Natural killer cell (primary cell): ENCODE measurements around the gene DNAJC3. TPM values are rescaled to one million over a fixed set of nuclear protein-coding genes. Genes with fewer than 3 reads are reported as not detected.

Experiments
- ATAC-seq, 3 donors: fragments of 150-1000 bp in 2 of 3; fragments of 200-7000 bp in 1 of 3; cut with Tn5 transposase; 1 replicate in 1 of 3; 2 replicates in 2 of 3; pipeline ENCODE4 v1.10.0; 2021; ENCODE audit warnings: mild to moderate bottlenecking in 2 of 3, moderate library complexity in 2 of 3
- DNase-seq, 2 donors: peaks; one replicate each; pipeline versions ENCODE4 v3.0.0 to v3.0.0-alpha.2; 2013 to 2021; ENCODE audit warnings: mixed read lengths in 1 of 2
- H3K27ac ChIP-seq: one replicate; pipeline ENCODE4 v1.5.1; 2013; ENCODE audit warnings: mild to moderate bottlenecking, low read length
- H3K27me3 ChIP-seq: one replicate; pipeline ENCODE4 v1.6.1; 2013; ENCODE audit warnings: low read length; ENCODE audit not compliant: control insufficient read depth, insufficient read depth
- H3K36me3 ChIP-seq: one replicate; pipeline ENCODE4 v1.6.1; 2013; ENCODE audit warnings: low read length; ENCODE audit not compliant: control insufficient read depth, insufficient read depth
- H3K4me1 ChIP-seq: one replicate; pipeline ENCODE4 v1.6.1; 2013; ENCODE audit warnings: low read length; ENCODE audit not compliant: control insufficient read depth, insufficient read depth
- H3K4me3 ChIP-seq: one replicate; pipeline ENCODE4 v1.5.1; 2013; ENCODE audit warnings: low read length
- H3K9me3 ChIP-seq: one replicate; pipeline ENCODE4 v1.6.1; 2013; ENCODE audit warnings: low read length; ENCODE audit not compliant: control insufficient read depth, insufficient read depth
- H3K27ac Mint-ChIP-seq, 2 donors: one replicate each; pipeline ENCODE4 v1.8.0; 2022; ENCODE audit warnings: mild to moderate bottlenecking in 2 of 2, mixed read lengths in 2 of 2, moderate library complexity in 1 of 2
- H3K27me3 Mint-ChIP-seq, 2 donors: one replicate each; pipeline ENCODE4 v1.8.0; 2022; ENCODE audit warnings: low read depth in 2 of 2, mixed read lengths in 2 of 2
- H3K36me3 Mint-ChIP-seq: one replicate; pipeline ENCODE4 v1.8.0; 2022; ENCODE audit warnings: mixed read lengths
- H3K4me1 Mint-ChIP-seq, 2 donors: one replicate each; pipeline ENCODE4 v1.8.0; 2022; ENCODE audit warnings: mixed read lengths in 2 of 2
- H3K4me3 Mint-ChIP-seq: one replicate; pipeline ENCODE4 v1.8.0; 2022; ENCODE audit warnings: mild to moderate bottlenecking, moderate library complexity, mixed read lengths
- H3K9me3 Mint-ChIP-seq, 2 donors: one replicate each; pipeline ENCODE4 v1.8.0; 2022; ENCODE audit warnings: mixed read lengths in 2 of 2
- WGBS: methylation state at CpG from one replicate; pipeline ENCODE4 v1.1.7; 2013; ENCODE audit warnings: missing lambda C conversion rate; ENCODE audit not compliant: insufficient coverage; 5-methylcytosine and 5-hydroxymethylcytosine counted together
- intact Hi-C: fragments of 100-400 bp; cut with micrococcal nuclease; formaldehyde crosslinking; loops from one replicate; pipeline ENCODE4 v1.14.2; 2022
- total RNA-seq, 4 donors: library from RNA; stranded (reverse); fragments of 120-200 nt in 1 of 4; gene quantifications; one replicate each; pipeline versions ENCODE4 v1.2.3 to v1.2.4, GENCODE V29; 2013 to 2022
- TF ChIP-seq, protein P1 (sequence below): fragments of 200-600 bp; IDR thresholded peaks from one replicate; pipeline ENCODE4 v1.8.0; 2022; ENCODE audit warnings: antibody characterized with exemption

DNAJC3 gene
- total RNA-seq, 3 donors from 2014 or later (not counting 1 experiment from before 2014, with no cell fraction given), result 26.5 to 38.1 (median 29.0) TPM

DNA sequence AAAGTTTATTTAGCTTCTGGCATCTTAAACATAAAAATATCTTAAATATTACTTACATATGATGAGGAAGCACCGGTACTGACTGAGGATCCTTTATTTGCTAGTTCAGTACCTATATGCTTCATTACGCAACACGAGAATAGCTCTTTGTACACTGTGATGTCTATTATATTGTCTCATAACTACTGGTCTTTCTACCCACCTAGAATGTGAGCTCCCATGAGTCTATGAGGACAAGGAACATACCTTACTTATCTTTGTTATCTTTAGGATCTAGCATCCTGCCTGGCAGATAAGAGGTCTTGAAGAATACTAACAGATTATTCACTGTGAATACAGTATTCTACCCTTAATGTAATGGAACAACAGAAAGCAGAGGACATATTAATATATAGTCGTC lies 124.9 kb downstream of the DNAJC3 start:
- Mint-ChIP-seq H3K27ac (no peak overlapping the region), H3K27me3 (peaks cover 4 to 29% of the 10 kb centered on the region in 2 donors), H3K4me3 (no peak overlapping the region), H3K36me3 (peaks cover 7% of the 10 kb centered on the region), H3K4me1 (no peaks in the 10 kb centered on the region), H3K9me3 (peaks cover 0 to 2% of the 10 kb centered on the region in 2 donors)
- 100% methylated on average over 4 of the region's 4 CpGs for WGBS
- Histone ChIP-seq H3K4me1 (no peaks in the 10 kb centered on the region), H3K4me3 (no peak overlapping the region), H3K27me3 (peaks cover 2% of the 10 kb centered on the region), H3K9me3 (no peaks in the 10 kb centered on the region), H3K27ac (no peak overlapping the region), H3K36me3 (no peaks in the 10 kb centered on the region)
- ATAC-seq, result no peak
- no peak for DNase-seq
- TF ChIP-seq, protein P1, sequence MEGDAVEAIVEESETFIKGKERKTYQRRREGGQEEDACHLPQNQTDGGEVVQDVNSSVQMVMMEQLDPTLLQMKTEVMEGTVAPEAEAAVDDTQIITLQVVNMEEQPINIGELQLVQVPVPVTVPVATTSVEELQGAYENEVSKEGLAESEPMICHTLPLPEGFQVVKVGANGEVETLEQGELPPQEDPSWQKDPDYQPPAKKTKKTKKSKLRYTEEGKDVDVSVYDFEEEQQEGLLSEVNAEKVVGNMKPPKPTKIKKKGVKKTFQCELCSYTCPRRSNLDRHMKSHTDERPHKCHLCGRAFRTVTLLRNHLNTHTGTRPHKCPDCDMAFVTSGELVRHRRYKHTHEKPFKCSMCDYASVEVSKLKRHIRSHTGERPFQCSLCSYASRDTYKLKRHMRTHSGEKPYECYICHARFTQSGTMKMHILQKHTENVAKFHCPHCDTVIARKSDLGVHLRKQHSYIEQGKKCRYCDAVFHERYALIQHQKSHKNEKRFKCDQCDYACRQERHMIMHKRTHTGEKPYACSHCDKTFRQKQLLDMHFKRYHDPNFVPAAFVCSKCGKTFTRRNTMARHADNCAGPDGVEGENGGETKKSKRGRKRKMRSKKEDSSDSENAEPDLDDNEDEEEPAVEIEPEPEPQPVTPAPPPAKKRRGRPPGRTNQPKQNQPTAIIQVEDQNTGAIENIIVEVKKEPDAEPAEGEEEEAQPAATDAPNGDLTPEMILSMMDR, result no peak
- intact Hi-C loops, result no loop called here

DNA sequence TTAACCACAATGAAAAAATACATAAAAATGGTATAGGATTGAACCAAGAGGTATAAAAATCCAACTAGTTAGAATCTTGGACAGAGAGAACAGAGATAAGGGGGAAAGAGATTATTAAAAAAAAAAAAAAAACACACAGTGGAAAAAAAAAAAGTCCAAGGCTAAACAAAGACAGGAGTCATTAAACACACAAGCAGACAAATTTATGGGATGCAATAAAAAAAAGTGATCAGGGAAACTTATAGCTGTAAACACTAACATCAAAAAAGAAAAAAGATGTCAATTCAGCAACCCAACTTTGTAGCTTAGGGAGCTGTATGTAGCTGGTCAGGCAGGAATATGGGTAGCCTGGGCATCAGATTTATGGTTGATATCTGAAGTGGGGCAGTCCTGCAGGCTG lies 129.0 kb downstream of the DNAJC3 start:
- Histone ChIP-seq H3K9me3 (no peaks in the 10 kb centered on the region), H3K27me3 (peaks cover 2% of the 10 kb centered on the region), H3K4me3 (no peak overlapping the region), H3K36me3 (no peaks in the 10 kb centered on the region), H3K4me1 (no peaks in the 10 kb centered on the region), H3K27ac (no peak overlapping the region)
- no peak overlapping the region for H3K27ac Mint-ChIP-seq
- H3K36me3 Mint-ChIP-seq, result peaks cover 7% of the 10 kb centered on the region
- H3K4me3 Mint-ChIP-seq, result no peak overlapping the region
- intact Hi-C loops, result no loop called here
- DNase-seq, result no peak
- no peak for ATAC-seq
- TF ChIP-seq, protein P1, result no peak
- H3K27me3 Mint-ChIP-seq, result peaks cover 10 to 57% of the 10 kb centered on the region in 2 donors
- H3K9me3 Mint-ChIP-seq, result peaks cover 0 to 2% of the 10 kb centered on the region in 2 donors
- no peaks in the 10 kb centered on the region for H3K4me1 Mint-ChIP-seq

- intact Hi-C loops, result no loop called here
- Mint-ChIP-seq H3K27me3 (peaks cover 11 to 48% of the 10 kb centered on the region in 2 donors), H3K27ac (no peak overlapping the region), H3K4me3 (no peak overlapping the region), H3K9me3 (peaks cover 4 to 6% of the 10 kb centered on the region in 2 donors), H3K4me1 (no peaks in the 10 kb centered on the region), H3K36me3 (peaks cover 14% of the 10 kb centered on the region)
- TF ChIP-seq, protein P1, result no peak
- Histone ChIP-seq H3K27ac (no peak overlapping the region), H3K4me3 (no peak overlapping the region), H3K36me3 (no peaks in the 10 kb centered on the region), H3K9me3 (peaks cover 8% of the 10 kb centered on the region), H3K4me1 (no peaks in the 10 kb centered on the region), H3K27me3 (no peaks in the 10 kb centered on the region)
- DNase-seq (no peak), ATAC-seq (no peak)
- 86% methylated on average over 5 of the region's 5 CpGs for WGBS
Observed at GRCh38 chr13:95809429-95809828, 132.5 kb downstream of the DNAJC3 start.

GRCh38 chr13:95813139-95813538 lies 136.2 kb downstream of the DNAJC3 start:
- DNase-seq, result no peak
- no peak overlapping the region for H3K4me3 Mint-ChIP-seq
- WGBS, result 77% methylated on average over 3 of the region's 3 CpGs

More at GRCh38 chr13:95813139-95813538, 136.2 kb downstream of the DNAJC3 start:
- no peaks in the 10 kb centered on the region for H3K36me3 ChIP-seq
- Mint-ChIP-seq H3K9me3 (peaks cover 4% of the 10 kb centered on the region in 2 donors), H3K27ac (no peak overlapping the region), H3K27me3 (peaks cover 11 to 16% of the 10 kb centered on the region in 2 donors), H3K36me3 (peaks cover 8% of the 10 kb centered on the region), H3K4me1 (no peaks in the 10 kb centered on the region)
- TF ChIP-seq, protein P1, result no peak
- H3K4me3 ChIP-seq, result no peak overlapping the region
- H3K27ac ChIP-seq, result no peak overlapping the region
- intact Hi-C loops, result no loop called here
- H3K4me1 ChIP-seq, result no peaks in the 10 kb centered on the region
- ATAC-seq, result no peak
- peaks cover 8% of the 10 kb centered on the region for H3K9me3 ChIP-seq
- H3K27me3 ChIP-seq, result no peaks in the 10 kb centered on the region
